ENCODE data around the gene ILF2.
"Not testable (repeated sequence)": the region's sequence is repeated elsewhere in the genome, so short reads cannot be mapped to it uniquely, and the experiment has no call there.

Gene ILF2

DNA sequence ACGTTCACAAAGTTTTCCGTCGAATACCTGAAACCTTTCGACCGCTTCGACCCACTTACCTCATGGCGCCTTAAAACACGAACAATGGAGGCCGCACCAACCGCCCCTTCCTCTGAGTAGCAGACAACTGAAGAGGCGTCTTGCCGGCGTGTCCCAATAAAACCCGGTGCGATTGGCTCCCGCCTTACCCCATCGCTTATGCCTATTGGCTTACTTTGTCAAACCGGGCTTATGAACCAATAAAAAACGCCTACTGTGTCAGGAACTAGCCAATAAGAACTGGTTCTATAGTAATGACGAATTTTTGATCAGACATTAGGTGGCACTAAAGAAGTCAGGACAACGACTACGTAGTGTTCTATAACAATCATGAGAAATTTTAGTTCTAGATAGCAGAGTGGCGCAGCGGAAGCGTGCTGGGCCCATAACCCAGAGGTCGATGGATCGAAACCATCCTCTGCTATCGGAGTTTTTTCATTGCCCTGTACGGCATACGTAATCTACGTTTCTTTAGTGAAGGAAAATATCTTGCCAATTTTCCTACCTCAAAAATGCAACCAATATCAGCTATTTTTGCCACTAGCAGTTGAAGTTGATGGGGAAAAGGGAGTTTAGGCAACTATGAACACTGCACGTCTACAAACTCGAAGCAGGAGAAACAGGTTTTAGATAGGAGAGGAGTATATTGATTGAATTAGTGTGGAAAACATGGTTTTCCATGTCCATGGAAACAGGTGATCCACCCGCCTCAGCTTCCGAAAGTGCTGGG, at the start of gene ILF2:
Gene ILF2 (minus strand): TSS at position 135 of the 769 bp plus-strand sequence. CDS start 71 bp downstream, at position 64.
- DNase-seq (ENCODE audit: low spot score), result peak; percentile 100

DNA sequence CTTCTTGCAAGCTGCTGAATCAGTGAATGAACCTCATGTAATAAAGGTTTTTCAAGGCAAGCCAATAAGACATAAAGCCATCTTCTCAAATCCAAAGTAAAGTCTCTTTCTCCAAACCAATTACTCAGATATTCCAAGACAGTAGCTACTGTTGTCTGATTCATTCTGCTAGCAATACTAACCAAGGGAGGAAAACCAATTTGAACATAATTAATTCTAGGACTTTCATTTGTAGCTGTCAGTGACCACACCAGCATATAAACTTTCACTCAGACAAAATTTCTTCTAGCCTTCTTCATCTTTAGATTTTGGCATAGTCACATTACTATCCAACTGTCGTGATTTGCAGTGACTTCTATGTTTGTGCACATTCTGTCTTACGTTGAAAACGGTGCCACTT, 46.5 kb upstream of the ILF2 start:
- DNase-seq (ENCODE audit: low spot score), result no peak

DNA sequence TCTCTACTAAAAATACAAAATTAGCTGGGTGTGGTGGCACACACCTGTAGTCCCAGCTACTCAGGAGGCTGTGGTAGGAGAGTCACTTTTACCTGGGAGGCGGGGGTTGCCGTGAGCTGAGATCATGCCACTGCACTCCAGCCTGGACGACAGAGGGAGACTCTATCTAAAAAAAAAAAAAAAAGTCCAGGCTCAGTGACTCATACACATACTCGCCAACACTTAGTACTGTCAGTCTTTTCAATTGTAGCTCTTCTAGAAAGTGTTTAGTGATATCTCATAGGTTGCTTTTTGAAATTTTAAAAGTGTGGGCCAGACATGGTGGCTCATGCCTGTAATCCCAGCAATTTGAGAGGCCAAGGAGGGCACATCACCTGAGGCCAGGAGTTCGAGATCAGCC, 45.4 kb upstream of the ILF2 start:
- not testable (repeated sequence) for DNase-seq (ENCODE audit: low spot score)

DNA sequence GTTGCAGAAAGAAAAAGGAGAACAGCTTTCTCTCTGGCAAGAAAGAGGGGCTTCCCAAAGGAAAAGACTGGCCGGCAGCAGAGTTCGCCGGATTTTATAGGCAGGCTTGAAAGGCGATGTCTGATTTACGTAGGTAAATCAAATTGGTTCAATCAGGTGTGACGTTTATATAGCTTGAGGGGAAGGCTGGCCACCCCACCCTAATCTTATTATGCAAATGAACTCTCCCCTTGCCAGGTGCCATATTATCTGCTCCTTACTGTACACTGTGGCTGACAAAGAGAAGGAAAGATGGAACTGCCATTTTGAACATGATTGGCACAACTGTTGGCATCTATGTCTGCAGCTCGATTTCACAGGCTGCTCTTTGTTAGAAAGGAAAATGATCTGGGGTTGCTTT, 40.2 kb upstream of the ILF2 start:
- DNase-seq (ENCODE audit: low spot score), result no peak

DNA sequence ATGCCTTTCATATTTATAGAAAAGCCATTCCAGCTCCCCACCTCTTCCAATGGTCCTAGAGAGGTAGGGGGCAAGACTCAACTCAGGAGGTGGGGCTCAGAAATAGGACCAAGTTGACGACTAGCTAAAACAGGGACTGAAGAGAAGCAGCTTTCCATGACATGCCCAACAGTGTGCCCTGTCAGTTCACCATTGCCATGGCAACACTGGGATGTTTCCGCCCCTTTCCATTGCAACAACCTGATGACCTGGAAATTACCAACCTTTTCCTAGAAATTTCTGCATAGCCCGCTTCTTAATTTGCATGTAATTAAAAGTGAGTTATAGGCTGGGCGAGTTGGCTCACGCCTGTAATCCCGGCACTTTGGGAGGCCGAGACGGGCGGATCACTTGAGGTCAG, 34.7 kb upstream of the ILF2 start:
- no peak for DNase-seq (ENCODE audit: low spot score)

DNA sequence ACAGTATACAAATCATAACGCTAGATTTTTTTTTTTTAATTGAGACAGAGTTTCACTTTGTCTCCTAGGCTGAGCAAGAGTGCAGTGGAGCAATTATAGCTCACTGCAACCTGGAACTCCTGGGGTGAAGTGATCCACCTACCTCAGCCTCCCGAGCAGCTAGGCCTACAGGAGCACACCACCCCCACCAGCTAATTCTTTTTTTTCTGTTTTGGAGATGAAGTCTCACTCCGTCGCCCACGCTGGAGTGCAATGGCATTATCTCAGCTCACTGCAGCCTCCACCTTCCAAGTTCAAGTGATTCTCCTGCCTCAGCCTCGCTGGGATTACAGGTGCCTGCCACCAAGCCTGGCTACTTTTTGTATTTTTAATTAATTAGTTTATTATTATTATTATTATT, 29.0 kb upstream of the ILF2 start:
- no peak for DNase-seq (ENCODE audit: low spot score)

DNA sequence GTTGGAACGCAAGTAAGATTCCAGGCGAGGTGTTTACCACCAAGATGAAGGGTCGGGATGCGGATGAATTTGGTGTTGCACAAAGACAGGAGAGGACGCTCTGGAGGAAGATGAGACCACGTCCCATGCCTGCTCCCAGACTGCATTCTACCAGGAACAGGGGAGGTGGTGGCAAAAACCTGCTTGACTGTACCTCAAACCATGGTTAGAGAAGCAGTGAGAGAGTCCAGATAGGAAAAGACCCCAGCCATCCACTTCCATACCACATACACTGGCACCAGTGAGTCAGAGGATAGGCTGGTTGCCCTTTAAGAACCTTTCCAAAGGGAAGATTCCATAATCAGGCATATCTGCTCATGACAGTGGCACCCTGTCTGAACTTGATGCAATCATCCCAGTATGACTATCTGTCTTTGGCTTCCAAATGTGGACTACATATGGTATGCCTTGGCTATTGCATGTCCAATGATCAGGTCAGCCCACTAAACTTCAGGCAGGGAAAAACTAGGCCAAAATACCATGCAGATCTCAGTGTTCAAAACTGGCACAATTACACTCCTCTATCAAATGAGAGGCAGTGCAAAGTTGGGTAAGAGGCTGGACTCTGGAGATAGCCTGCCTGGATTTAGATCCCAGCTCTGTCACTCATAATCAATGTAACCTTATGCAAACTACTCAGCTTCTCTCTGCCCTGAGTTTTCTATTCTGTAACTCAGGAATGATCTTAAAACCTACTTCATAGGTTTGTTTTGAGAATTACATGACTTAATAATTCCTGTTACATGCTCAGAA, 28.3 kb upstream of the ILF2 start:
- peak; percentile 56 for DNase-seq (ENCODE audit: low spot score)

DNA sequence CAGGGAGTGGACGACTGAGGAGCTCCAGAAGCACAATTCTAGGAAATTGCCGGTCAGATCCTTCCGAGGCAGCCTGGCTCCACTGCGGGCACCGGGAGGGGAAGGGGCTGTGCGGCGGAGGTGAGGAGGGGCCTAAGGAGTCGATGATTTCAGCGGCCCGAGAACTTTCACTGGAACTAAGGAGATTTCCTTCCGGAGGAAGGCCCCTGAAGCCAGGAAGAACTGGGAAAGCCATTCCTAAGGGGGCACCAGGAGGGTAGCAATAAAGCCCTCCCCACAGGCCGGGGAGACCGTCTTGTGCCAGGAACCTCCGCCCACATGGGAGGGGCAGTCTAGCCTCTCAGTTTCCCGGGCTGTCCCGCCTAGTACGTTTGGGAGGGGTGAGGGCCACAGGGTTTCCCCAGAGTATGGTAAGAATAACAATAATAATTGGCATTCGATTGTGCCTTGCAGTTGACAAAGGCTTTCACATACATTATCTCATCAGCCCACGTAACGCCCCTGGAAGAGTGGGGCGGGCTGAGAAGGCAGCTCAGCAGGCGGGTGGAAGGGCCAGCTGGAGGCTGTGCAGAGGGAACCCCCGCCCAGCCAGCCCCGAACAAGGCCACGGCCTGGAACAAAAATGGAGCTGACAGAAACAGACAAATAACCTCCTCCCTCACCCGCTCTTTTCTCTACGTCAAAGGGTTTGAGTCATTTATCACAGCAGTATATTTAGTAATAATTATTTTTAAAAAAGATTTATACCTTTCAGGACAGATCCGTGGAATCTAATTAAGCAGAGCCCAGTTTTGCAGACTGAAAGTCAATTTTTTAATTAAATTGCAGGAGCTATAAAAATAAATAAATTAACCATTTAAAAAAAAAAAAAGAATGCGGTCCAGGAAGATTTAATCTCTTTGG, 27.5 kb upstream of the ILF2 start:
- no peak for DNase-seq (ENCODE audit: low spot score)

DNA sequence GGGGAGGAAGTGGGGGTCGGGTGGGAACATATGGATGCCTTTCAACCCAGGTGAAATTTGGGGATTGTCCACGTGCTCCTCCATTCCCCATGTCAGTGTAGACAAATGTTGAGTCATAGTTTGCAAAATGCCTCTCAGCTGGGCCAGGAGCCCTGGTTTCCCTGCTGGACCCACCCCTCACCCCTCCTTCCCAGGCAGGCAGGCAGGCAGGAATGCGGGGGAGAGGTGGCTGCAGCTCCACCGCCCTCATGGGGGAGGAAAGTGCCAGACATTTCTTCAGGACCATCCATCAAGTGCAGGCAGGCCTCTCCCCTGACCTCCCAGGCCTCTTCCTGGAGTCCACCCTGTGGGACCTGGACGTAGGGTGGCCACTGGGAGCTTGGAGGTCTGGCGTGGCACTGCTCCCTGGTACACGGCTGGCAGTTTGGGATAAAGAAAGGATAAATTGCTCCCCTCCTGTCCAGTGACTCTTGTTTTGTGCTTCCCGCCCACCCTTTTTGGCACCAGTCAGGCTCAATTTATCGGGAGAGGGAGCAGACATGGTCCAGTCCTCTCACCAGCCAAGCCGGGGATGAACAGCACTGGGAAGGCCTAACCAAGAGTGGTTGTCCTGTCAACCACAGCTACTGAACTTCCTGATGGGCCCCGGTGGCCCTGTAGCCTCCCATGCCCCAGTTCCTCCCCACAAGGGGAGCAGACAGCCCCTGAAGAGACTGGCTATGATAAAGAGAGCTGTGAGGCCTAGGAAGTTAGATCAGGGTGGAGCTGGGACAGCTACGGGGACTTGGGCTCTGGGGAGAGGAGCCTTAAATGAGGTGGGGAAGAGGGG, 26.6 kb upstream of the ILF2 start:
- peak; percentile 36 for DNase-seq (ENCODE audit: low spot score)

DNA sequence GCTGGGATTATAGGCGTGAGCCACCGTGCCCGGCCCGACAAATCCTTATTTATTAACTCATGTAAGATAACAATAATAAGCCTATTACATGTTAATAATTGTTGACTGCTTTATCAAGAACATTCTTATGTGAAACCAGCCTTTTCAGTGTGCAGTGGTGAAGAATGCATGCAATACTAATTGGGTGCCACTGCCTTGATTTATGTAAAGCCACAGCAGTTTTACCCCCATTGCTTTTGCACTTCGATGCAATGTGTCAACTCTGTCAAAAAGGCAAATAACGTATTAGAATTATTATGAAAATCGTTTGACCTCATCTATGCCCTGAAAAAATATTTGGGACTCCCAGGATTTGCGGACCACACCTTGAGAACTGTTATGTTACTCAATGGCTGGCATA, 25.9 kb upstream of the ILF2 start:
- DNase-seq (ENCODE audit: low spot score), result no peak

DNA sequence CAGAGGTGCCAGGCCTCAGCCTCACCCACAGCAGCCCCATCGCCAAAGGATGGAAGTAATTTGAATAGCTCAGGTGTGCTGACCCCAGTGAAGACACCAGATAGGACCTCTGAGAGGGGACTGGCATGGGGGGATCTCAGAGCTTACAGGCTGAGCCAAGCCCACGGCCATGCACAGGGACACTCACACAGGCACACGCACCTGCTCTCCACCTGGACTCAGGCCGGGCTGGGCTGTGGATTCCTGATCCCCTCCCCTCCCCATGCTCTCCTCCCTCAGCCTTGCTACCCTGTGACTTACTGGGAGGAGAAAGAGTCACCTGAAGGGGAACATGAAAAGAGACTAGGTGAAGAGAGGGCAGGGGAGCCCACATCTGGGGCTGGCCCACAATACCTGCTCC, 22.7 kb upstream of the ILF2 start:
- no peak for DNase-seq (ENCODE audit: low spot score)

DNA sequence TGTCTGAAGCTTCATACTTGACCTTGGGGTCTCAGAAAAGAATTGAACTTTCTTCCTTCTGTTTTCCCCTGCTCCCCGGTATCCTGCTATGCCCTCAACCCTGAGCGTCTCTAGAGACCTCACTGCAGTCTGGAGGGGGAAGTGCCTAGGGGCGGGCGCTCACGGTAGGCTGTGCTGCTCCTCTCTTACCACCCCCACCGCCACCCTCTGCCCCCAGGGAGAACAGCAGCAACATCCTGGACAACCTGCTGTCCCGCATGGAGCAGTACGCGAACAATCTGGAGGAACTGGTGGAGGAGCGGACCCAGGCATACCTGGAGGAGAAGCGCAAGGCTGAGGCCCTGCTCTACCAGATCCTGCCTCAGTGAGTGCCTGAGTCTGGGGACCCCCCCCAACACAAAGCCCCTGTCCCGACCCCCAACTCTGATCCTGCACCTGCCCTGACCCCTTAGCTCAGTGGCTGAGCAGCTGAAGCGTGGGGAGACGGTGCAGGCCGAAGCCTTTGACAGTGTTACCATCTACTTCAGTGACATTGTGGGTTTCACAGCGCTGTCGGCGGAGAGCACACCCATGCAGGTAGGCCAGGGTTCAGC, 18.0 kb upstream of the ILF2 start:
- DNase-seq (ENCODE audit: low spot score), result no peak

DNA sequence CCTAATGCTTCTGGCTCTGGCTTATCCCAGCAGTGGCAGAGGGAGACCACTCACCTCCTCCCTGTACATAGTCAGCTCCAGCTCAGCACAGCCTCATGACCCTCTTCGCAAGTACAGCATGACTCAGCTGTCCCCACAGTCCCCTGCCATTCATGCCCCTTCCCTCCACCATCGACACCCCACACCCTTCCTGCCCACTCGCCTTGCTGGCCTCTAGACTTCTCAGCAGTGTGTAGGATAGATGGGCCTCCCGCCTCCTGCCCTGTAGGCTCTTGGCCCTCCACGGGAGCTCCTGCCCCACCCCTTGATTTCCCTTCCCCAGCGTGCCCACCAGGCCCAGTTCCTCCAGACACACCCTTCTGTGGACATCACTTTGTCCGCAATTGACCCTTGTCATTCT, 17.5 kb upstream of the ILF2 start:
- no peak for DNase-seq (ENCODE audit: low spot score)

DNA sequence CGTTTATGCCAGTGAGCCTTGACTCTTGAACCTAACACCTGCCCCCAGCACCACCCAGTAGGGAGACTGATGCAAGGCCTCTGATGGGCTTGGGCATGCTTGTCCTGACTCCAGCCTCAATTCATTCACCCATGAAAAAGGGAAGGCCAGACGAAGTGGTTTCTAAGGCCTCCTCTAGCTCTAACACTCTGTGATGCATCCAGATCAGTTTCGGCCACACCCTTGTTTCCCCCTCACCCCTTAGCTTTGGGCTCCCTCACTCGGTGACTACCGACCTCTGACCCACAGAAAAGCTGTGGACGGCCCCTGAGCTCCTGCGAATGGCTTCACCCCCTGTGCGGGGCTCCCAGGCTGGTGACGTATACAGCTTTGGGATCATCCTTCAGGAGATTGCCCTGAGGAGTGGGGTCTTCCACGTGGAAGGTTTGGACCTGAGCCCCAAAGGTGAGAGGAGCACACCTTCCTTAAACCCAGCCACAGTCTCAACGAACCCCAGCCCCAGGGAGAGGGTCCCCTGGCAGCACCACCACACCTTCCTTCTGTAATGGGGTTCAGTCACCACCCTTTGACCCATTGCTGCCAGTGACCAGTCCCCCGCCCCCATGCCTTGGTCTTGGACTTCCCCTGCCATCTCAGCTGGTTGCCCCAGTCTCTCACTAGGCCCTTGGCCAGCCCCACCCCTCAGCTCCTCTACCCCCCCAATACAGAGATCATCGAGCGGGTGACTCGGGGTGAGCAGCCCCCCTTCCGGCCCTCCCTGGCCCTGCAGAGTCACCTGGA, 16.7 kb upstream of the ILF2 start:
- no peak for DNase-seq (ENCODE audit: low spot score)

DNA sequence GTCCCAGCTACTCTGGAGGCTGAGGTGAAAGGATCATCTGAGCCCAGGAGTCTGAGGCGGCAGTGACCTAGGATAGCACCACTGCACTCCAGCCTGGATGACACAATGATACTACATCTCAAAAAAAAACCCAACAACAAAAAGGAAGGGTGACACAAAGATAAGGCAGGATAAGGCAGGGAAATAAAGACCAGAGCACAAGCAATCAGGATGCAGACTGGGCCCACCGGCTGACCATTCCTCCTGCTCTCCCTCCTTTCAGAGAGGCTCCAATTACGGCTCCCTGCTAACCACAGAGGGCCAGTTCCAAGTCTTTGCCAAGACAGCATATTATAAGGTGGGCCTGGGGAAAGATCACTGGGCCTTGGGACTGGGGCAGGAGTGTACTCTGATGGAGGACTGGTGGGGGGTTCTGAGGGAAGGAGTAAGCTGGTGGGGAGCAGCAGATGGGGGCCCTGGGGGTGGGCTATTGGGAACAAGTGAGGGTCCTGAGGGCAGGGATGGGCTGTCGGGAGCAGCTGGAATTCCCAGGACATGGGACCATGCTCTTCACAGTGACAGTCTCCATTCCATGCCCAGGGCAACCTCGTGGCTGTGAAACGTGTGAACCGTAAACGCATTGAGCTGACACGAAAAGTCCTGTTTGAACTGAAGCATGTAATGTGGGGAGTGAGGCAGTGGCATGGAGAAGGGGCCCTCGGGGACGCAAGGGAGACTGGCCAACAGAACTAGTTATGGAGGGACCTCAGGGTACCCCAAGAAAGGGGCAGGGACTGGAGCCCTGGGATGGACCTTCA, 14.9 kb upstream of the ILF2 start:
- DNase-seq (ENCODE audit: low spot score), result no peak

DNA sequence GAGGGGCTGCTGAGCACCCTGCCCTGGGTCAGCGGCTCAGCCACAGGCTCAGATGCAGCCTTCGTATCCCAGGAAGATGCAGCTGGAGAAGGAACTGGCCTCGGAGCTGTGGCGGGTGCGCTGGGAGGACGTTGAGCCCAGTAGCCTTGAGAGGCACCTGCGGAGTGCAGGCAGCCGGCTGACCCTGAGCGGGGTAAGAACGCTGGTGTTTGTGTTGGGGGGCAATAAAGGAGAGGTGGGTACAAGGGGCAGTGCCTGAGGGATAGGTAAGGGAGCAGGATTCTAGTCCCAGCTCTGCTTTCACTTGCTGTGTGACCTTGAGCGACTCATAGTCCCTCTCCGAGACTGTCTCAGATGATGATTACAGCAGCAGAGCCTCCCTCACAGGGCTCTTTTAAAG, 14.1 kb upstream of the ILF2 start:
- DNase-seq (ENCODE audit: low spot score), result no peak

DNA sequence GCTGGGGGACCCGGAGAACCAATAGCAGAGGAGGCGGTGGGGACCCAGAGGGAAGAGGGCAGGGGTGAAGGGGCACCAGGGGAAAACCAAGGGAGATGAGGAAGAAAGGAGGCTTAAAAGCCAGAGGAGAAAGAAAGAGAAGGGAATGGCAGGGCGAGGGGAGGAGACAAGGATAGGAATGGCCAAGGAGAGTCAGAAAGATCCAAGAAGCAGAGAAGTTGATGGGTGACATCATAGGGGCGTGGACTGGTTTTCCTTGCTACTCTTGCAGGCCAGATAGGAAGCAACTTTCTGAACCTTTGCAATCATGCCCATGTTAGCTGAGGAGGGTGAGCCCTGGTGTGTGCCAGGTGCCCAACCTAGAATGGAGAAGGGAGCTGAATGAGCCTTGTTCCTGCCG, 13.1 kb upstream of the ILF2 start:
- DNase-seq (ENCODE audit: low spot score), result peak; percentile 32

DNA sequence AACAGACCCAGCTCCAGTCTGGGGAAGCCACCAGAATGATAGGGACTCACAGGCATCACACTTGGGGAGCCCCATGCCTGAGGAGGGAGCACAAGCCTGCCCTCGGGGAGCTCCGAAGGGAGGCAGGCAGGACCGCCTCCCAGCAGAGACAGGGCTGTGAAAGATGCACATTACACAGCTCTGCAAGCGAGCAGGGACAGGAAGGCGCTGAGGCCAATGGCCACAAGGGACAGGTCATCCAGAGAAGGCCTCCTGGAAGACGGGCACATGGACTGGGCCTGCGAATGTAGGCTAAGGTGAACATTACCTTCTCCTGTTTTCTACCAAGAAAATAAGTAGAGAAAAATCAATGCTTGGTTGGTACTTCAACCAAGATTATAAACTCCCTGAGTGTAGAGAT, 11.9 kb upstream of the ILF2 start:
- DNase-seq (ENCODE audit: low spot score), result no peak

DNA sequence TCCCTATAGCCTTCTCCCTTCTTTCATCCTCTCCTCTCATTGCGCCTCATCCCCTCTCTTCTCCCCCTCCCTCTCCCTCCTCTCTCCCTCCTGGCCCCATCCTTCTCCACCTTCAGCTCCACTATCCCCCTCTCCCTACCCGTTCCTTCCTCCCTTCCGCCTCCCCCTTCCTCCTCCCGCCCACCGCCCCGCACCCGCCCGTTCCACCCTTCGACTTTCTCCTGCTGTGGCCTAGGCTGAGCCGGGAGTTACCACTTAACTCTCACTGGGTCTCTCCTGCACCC, 9.3 kb upstream of the ILF2 start:
- DNase-seq (ENCODE audit: low spot score), result no peak

Measured in kidney tubule cell (primary cell).